DMS53 treated with DMSO at 0.1 percent for 48 hours (cell line): ENCODE data around the gene VASP.
"Not testable (repeated sequence)": the region's sequence is repeated elsewhere in the genome, so short reads cannot be mapped to it uniquely, and the experiment has no call there.

Experiments
- DNase-seq: peaks from one replicate; lab custom pipeline; 2025; ENCODE audit not compliant: unreplicated experiment; lab: John Stamatoyannopoulos, UW

Gene VASP

GRCh38 chr19:45496349-45496953 lies 10.8 kb upstream of the VASP start:
- DNase-seq, result no peak

DNA sequence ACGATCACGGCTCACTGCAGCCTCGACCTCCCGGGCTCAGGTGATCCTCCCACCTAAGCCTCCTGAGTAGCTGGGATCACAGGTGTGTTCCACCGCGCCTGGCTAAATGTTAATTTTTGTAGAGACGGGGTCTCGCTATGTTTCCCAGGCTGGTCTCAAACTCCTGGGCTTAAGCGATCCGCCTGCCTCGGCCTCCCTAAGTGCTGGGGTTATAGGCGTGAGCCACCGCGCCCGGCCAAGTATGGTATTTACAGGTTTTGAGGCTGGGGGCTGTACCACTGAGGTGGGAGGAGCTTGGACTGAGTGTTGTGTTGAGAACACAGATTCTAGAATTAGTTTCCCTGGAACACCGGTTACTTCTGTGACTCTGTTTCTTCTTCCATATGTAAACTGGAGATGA lies 9.5 kb upstream of the VASP start:
- DNase-seq, result no peak

GRCh38 chr19:45498411-45499195 lies 8.7 kb upstream of the VASP start, which contains the start of gene PPM1N:
TSS of gene PPM1N (plus strand) at chr19:45498443. CDS start at chr19:45498473, 30 bp downstream.
- no peak for DNase-seq

DNA sequence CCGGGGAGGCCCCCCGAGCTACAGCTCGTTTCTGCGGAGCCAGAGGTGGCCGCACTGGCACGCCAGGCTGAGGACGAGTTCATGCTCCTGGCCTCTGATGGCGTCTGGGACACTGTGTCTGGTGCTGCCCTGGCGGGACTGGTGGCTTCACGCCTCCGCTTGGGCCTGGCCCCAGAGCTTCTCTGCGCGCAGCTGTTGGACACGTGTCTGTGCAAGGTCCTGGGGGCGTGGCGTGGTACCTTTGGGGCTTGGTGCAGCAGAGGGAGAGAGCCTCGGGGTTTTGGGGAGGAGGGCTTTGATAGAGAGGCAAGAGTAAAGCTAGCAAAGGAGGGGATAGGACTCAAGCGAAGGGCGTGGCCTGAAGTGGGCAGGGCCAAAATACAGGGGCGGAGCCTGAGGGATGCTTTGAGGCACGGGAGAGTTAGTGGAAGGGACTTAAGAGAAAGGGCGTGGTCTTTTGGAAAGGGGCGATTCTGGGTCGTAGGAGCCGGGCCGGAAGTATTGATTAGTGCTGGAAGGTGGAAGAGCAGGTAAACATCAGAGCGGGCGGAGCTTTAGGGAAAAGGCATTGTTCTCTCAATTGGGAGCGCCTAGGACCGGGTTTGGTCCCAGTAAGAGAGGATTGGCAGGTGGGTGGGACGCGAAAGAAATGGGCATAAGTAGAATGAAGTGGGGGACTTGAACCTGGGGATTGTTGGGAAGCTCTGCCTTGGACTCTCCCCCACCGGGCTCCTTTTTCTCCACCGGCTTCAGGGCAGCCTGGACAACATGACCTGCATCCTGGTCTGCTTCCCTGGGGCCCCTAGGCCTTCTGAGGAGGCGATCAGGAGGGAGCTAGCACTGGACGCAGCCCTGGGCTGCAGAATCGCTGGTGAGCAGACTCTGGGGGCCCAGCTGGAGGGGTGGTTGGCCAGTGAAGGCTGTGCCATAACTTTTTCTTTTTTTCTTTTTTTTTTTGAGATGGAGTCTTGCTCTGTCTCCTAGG lies 7.8 kb upstream of the VASP start:
- no peak for DNase-seq

GRCh38 chr19:45500918-45501729 lies 6.2 kb upstream of the VASP start:
- no peak for DNase-seq

DNA sequence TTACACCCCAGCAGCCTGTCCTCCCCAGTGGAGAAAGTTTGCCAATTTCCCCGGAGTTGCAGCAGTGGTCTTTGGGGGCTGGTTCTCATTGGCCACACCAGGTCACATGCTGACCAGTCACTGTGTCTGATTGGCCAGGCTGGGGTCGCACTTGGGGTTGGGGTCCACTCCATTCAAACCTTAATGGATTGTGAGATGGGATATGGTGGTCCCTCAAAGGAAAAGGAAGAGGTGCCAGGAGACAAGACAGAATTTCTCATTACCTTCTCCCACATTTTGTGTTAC lies 5.6 kb upstream of the VASP start:
- no peak for DNase-seq

- DNase-seq, result no peak
Measured at GRCh38 chr19:45502111-45502510, 5.2 kb upstream of the VASP start.

DNA sequence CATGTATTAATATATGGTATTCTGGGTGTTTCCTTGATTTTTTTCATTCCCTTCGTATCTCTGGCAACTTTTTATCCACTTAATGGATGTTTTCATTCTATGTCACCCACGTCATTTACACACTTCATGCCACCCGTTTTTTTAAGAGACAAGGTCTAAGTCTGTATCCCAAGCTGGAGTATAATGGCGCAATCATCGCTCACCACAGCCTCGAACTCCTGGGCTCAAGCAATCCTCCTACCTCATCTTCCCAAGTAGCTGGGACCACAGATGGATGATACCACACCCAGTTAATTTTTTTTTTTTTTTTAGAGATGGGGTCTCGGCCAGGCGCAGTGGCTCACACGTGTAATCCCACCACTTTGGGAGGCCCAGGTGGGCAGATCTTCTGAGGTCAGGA lies 3.4 kb upstream of the VASP start:
- DNase-seq, result no peak

DNA sequence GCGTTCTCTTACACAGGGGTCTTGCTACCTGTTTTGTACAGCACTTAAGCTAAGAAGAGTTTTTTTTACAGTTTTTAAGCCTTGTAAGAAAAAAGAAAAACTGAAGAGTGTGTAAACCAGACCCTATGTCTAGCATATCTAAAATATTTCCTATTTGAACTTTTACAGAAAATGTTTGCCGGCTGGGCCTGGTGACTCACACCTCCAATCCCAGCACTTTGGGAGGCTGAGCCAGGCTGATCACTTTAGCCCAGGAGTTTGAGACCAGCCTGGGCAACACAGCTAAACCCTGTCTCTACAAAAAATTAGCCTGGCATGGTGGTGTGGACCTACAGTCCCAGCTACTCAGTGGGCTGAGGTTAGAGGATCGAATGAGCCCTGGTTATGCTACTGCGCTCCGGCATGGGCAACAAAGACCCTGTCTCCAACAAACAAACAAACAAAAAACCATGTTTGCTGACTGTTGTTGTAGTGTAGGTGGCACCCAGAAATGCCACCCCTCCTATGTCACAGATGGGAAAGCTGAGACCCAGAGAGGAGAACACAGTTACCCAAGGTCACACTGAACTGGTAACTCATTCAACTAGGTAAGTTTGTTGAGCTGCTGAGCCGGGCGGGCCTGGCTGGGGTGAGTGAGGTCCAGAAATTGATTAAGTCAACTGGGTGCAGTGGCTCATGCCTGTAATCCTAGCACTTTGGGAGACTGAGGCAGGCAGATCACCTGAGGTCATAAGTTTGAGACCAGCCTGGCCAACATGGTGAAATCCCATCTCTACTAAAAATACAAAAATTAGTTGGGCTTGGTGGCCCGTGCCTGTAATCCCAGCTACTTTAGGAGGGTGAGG lies 1.9 kb upstream of the VASP start:
- DNase-seq, result no peak

GRCh38 chr19:45505996-45506245 lies 1.4 kb upstream of the VASP start:
- no peak for DNase-seq

GRCh38 chr19:45506246-45506988 lies 862 bp upstream of the VASP start:
- peak; percentile 63 for DNase-seq

DNA sequence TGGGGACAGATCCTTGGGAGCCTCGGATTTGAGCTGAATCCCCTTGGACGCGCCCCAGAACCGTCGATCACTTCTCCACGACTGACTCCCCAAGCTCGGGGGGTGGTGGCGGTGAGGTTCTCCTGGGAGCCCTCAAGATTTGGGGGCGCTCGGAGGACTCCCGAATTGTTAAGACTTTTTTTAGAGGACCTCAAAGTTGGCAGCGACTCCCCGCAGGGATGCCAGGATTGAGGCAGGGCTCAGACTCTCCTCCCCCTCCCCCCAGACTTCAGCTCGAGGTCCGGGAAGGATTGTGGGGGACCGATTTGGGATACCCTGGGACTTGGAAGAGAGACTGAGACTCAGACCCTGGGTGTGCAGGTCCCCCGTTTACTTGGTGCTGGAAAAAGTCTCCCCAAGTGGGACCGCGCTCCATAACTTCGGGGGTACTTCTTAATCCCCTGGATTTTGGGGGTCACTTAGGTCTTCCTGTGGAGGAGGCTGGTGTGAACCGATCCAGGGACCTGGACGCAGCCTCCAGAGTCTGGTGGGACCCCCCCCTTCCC lies 665 bp downstream of the VASP start:
- DNase-seq, result no peak

GRCh38 chr19:45508417-45508860 lies 1.2 kb downstream of the VASP start:
- DNase-seq, result peak; percentile 18

GRCh38 chr19:45508861-45509691 lies 1.8 kb downstream of the VASP start:
- peak; percentile 41 for DNase-seq

DNA sequence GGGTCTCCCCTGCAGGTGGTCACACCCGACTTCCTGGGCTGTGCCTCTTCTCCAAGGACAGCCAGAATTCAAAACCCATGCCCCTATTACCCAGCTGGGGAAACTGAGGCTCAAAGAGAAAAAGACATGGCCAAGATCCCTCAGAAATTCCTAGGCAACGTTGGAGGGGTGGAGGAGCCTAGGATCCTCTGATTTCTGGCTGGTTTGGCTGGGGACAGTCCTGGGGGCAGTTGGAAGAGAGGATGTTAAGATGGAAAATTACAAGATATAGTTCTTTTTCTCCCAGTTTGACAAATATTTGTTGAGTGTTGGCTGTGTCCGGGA lies 2.4 kb downstream of the VASP start:
- no peak for DNase-seq

DNA sequence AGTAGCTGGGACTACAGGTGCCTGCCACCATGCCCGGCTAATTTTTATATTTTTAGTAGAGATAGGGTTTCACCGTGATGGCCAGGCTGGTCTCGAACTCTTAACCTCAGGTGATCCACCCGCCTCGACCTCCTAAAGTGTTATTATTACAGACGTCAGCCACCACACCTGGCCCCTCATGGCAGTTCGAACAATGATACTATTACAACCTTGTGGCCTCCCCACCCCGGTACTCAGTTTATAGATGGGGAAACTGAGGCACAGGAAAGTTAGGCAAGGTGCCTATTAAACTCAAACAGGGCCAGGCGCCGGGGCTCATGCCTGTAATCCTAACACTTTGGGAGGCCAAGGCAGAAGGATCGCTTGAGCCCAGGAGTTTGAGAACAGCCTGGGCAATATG lies 3.1 kb downstream of the VASP start:
- DNase-seq, result not testable (repeated sequence)

DNA sequence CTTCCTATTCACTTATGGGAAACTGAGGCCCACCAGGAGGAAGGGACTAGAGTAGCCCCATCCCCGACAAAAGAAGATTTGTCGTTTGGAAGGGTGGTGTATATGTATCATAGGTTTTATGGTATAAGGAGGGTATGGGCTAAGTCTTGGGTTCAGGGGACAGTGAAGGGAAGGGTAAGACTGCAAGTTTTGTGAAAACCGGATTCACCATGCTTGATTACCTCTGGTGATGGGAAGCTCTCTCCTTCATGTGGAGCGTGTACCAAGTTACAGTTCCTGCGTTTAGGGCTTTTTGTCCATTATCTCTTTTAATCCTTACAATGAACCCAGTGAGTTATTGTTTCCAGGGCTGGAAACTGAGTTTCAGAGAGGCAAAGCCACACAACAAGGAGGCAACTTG lies 3.8 kb downstream of the VASP start:
- no peak for DNase-seq

DNA sequence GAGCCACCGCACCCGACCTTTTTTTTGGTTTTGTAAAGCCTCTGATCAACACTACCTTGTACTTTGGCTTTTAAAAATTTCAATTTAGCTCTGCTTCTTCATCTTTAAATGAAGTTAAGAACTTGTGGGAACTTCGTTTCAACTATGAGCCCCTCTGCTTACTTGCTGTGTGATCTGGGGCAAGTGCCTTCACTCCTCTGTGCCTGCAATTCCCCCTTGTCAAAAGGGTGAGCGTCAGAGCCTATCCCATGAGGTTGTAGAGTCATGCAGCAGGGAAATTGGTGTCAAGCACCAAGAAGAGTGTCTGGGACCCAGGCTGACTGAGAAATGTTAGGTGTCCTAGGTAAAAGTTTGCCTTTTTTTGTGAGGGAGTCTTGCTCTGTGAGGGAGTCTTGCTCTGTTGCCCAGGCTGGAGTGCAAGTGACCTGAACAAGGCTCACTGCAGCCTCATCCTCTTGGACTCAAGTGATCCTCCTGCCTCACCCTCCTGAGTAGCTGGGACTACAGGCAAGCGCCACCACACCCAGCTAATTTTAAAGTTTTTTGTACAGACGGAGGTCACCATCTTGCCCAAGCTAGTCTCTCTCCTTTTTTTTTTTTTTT lies 5.7 kb downstream of the VASP start:
- DNase-seq, result no peak
